Activated naive CD8-positive, alpha-beta T cell treated with anti-CD3 and anti-CD28 coated beads, Interleukin-2, amount 50 U/mL, for 24 hours (primary cell): ENCODE results near the gene TXNRD1.

ENCODE experiments used
- ATAC-seq: fragments of 150-1000 bp; cut with Tn5 transposase; one replicate; pipeline ENCODE4 v1.10.0; 2021
- DNase-seq: peaks from one replicate; pipeline ENCODE4 v3.0.0; 2021
- H3K27ac Mint-ChIP-seq: one replicate; pipeline ENCODE4 v1.8.0; 2021; ENCODE audit warnings: mild to moderate bottlenecking, mixed read lengths
- H3K27me3 Mint-ChIP-seq: one replicate; pipeline ENCODE4 v1.8.0; 2021; ENCODE audit warnings: mixed read lengths
- H3K36me3 Mint-ChIP-seq: one replicate; pipeline ENCODE4 v1.8.0; 2021; ENCODE audit warnings: low read depth, mixed read lengths
- H3K4me1 Mint-ChIP-seq: one replicate; pipeline ENCODE4 v1.8.0; 2021; ENCODE audit warnings: mixed read lengths
- H3K4me3 Mint-ChIP-seq: one replicate; pipeline ENCODE4 v1.8.0; 2021; ENCODE audit warnings: mild to moderate bottlenecking, moderate library complexity, mixed read lengths
- H3K9me3 Mint-ChIP-seq: one replicate; pipeline ENCODE4 v1.8.0; 2021; ENCODE audit warnings: mixed read lengths

Gene TXNRD1

GRCh38 chr12:104275689-104276088, 60.1 kb downstream of the TXNRD1 start:
- peaks cover 12% of the 10 kb centered on the region for H3K4me1 Mint-ChIP-seq
- DNase-seq (no peak), ATAC-seq (no peak)
- no peaks in the 10 kb centered on the region for H3K36me3 Mint-ChIP-seq
- no peak overlapping the region for H3K27ac Mint-ChIP-seq
- H3K27me3 Mint-ChIP-seq = peaks cover 3% of the 10 kb centered on the region
- H3K4me3 Mint-ChIP-seq = no peak overlapping the region
- no peaks in the 10 kb centered on the region for H3K9me3 Mint-ChIP-seq

GRCh38 chr12:104276273-104277131, 60.9 kb downstream of the TXNRD1 start:
- H3K36me3 Mint-ChIP-seq = no peaks in the 10 kb centered on the region
- peak overlapping the region; percentile 53 for H3K4me3 Mint-ChIP-seq
- peaks cover 15% of the 10 kb centered on the region for H3K4me1 Mint-ChIP-seq
- peaks cover 3% of the 10 kb centered on the region for H3K27me3 Mint-ChIP-seq
- no peaks in the 10 kb centered on the region for H3K9me3 Mint-ChIP-seq
- H3K27ac Mint-ChIP-seq = no peak overlapping the region
- peak; percentile 28 for ATAC-seq
- DNase-seq = no peak

- ATAC-seq = no peak
- H3K4me3 Mint-ChIP-seq = no peak overlapping the region
- no peak overlapping the region for H3K27ac Mint-ChIP-seq
- no peak for DNase-seq
- H3K4me1 Mint-ChIP-seq = peaks cover 15% of the 10 kb centered on the region
- peaks cover 5% of the 10 kb centered on the region for H3K27me3 Mint-ChIP-seq
- H3K9me3 Mint-ChIP-seq = no peaks in the 10 kb centered on the region
- H3K36me3 Mint-ChIP-seq = no peaks in the 10 kb centered on the region
These were observed 63.6 kb downstream of the TXNRD1 start for GRCh38 chr12:104279164-104279563.

GRCh38 chr12:104280111-104280510, 64.5 kb downstream of the TXNRD1 start:
- ATAC-seq (no peak), DNase-seq (no peak)
- no peak overlapping the region for H3K4me3 Mint-ChIP-seq
- H3K4me1 Mint-ChIP-seq = peaks cover 15% of the 10 kb centered on the region
- H3K9me3 Mint-ChIP-seq = no peaks in the 10 kb centered on the region
- H3K36me3 Mint-ChIP-seq = no peaks in the 10 kb centered on the region
- H3K27ac Mint-ChIP-seq = no peak overlapping the region
- H3K27me3 Mint-ChIP-seq = peaks cover 5% of the 10 kb centered on the region

- Mint-ChIP-seq H3K27me3 (peaks cover 5% of the 10 kb centered on the region), H3K9me3 (no peaks in the 10 kb centered on the region), H3K36me3 (no peaks in the 10 kb centered on the region), H3K27ac (peak overlapping the region; percentile 3), H3K4me3 (no peak overlapping the region), H3K4me1 (peaks cover 18% of the 10 kb centered on the region)
- no peak for DNase-seq
- peak; percentile 57 for ATAC-seq
These were observed 65.3 kb downstream of the TXNRD1 start for GRCh38 chr12:104280717-104281458.

- Mint-ChIP-seq H3K4me1 (peaks cover 20% of the 10 kb centered on the region), H3K9me3 (no peaks in the 10 kb centered on the region), H3K27me3 (peaks cover 5% of the 10 kb centered on the region), H3K36me3 (no peaks in the 10 kb centered on the region), H3K4me3 (no peak overlapping the region), H3K27ac (no peak overlapping the region)
- ATAC-seq (no peak), DNase-seq (no peak)
These were observed 66.1 kb downstream of the TXNRD1 start for GRCh38 chr12:104281636-104282035.

GRCh38 chr12:104282109-104282508, 66.5 kb downstream of the TXNRD1 start:
- DNase-seq (no peak), ATAC-seq (no peak)
- Mint-ChIP-seq H3K4me3 (no peak overlapping the region), H3K9me3 (no peaks in the 10 kb centered on the region), H3K27ac (no peak overlapping the region), H3K4me1 (peaks cover 23% of the 10 kb centered on the region), H3K36me3 (peaks cover under 1% of the 10 kb centered on the region), H3K27me3 (peaks cover 5% of the 10 kb centered on the region)

- H3K36me3 Mint-ChIP-seq = peaks cover 20% of the 10 kb centered on the region
- H3K9me3 Mint-ChIP-seq = no peaks in the 10 kb centered on the region
- DNase-seq = no peak
- H3K4me3 Mint-ChIP-seq = peak overlapping the region; percentile 96
- H3K27me3 Mint-ChIP-seq = peaks cover 3% of the 10 kb centered on the region
- H3K27ac Mint-ChIP-seq = peak overlapping the region; percentile 98
- peaks cover 29% of the 10 kb centered on the region for H3K4me1 Mint-ChIP-seq
- ATAC-seq = no peak
These were observed 70.3 kb downstream of the TXNRD1 start for GRCh38 chr12:104285740-104286515.

GRCh38 chr12:104286516-104287482, 71.2 kb downstream of the TXNRD1 start:
- ATAC-seq = peak; percentile 90
- H3K4me3 Mint-ChIP-seq = peak overlapping the region; percentile 96
- H3K4me1 Mint-ChIP-seq = peaks cover 27% of the 10 kb centered on the region
- H3K27me3 Mint-ChIP-seq = no peaks in the 10 kb centered on the region
- H3K27ac Mint-ChIP-seq = peak overlapping the region; percentile 98
- peak; percentile 83 for DNase-seq
- H3K36me3 Mint-ChIP-seq = peaks cover 23% of the 10 kb centered on the region
- no peaks in the 10 kb centered on the region for H3K9me3 Mint-ChIP-seq

- Mint-ChIP-seq H3K36me3 (peaks cover 39% of the 10 kb centered on the region), H3K4me1 (peaks cover 32% of the 10 kb centered on the region), H3K9me3 (no peaks in the 10 kb centered on the region), H3K27ac (peak overlapping the region; percentile 98), H3K4me3 (peak overlapping the region; percentile 96), H3K27me3 (no peaks in the 10 kb centered on the region)
- ATAC-seq (peak; percentile 73), DNase-seq (peak; percentile 84)
These were observed 73.2 kb downstream of the TXNRD1 start for GRCh38 chr12:104288635-104289274.

GRCh38 chr12:104290320-104290719, 74.7 kb downstream of the TXNRD1 start:
- Mint-ChIP-seq H3K4me3 (no peak overlapping the region), H3K27ac (no peak overlapping the region), H3K27me3 (no peaks in the 10 kb centered on the region), H3K4me1 (peaks cover 32% of the 10 kb centered on the region), H3K36me3 (peaks cover 50% of the 10 kb centered on the region), H3K9me3 (no peaks in the 10 kb centered on the region)
- DNase-seq = no peak
- no peak for ATAC-seq

- no peak for DNase-seq
- ATAC-seq = no peak
- Mint-ChIP-seq H3K4me1 (peaks cover 27% of the 10 kb centered on the region), H3K27ac (no peak overlapping the region), H3K36me3 (peaks cover 56% of the 10 kb centered on the region), H3K4me3 (no peak overlapping the region), H3K9me3 (no peaks in the 10 kb centered on the region), H3K27me3 (no peaks in the 10 kb centered on the region)
These were observed 75.3 kb downstream of the TXNRD1 start for GRCh38 chr12:104290855-104291254.

- ATAC-seq (no peak), DNase-seq (no peak)
- Mint-ChIP-seq H3K9me3 (no peaks in the 10 kb centered on the region), H3K36me3 (peaks cover 62% of the 10 kb centered on the region), H3K4me3 (no peak overlapping the region), H3K4me1 (peaks cover 18% of the 10 kb centered on the region), H3K27me3 (no peaks in the 10 kb centered on the region), H3K27ac (no peak overlapping the region)
These were observed 76.4 kb downstream of the TXNRD1 start for GRCh38 chr12:104291867-104292524.
